ENCODE measurements around the gene WNT3. TPM values are rescaled to one million over a fixed set of nuclear protein-coding genes. Genes with fewer than 3 reads are reported as not detected.

Gene WNT3
- total RNA-seq, 2 donors from 2014 or later, result 0.13 TPM; not detected in 1

- H3K36me3 Mint-ChIP-seq (ENCODE audit: low read depth), result no peaks in the 10 kb centered on the region
- H3K9me3 Mint-ChIP-seq, result no peaks in the 10 kb centered on the region
- no peak for ATAC-seq (replicated peaks)
- no peaks in the 10 kb centered on the region for H3K4me1 Mint-ChIP-seq
- H3K4me3 Mint-ChIP-seq, result no peak overlapping the region
- H3K27ac Mint-ChIP-seq, result no peak overlapping the region
- peaks cover 21% of the 10 kb centered on the region for H3K27me3 Mint-ChIP-seq
These were observed 7.6 kb upstream of the WNT3 start for GRCh38 chr17:46826116-46826515.

- H3K4me3 Mint-ChIP-seq, result no peak overlapping the region
- no peaks in the 10 kb centered on the region for H3K4me1 Mint-ChIP-seq
- H3K9me3 Mint-ChIP-seq, result no peaks in the 10 kb centered on the region
- H3K27me3 Mint-ChIP-seq, result peaks cover 33% of the 10 kb centered on the region
- ATAC-seq (replicated peaks), result no peak
- H3K27ac Mint-ChIP-seq, result no peak overlapping the region
- H3K36me3 Mint-ChIP-seq (ENCODE audit: low read depth), result no peaks in the 10 kb centered on the region
These were observed 5.2 kb upstream of the WNT3 start for GRCh38 chr17:46823657-46824056.

GRCh38 chr17:46822388-46822921 lies 4.0 kb upstream of the WNT3 start:
- Mint-ChIP-seq H3K4me3 (no peak overlapping the region), H3K4me1 (peaks cover 5% of the 10 kb centered on the region), H3K27me3 (peaks cover 44% of the 10 kb centered on the region), H3K9me3 (no peaks in the 10 kb centered on the region), H3K27ac (no peak overlapping the region), H3K36me3 (ENCODE audit: low read depth) (no peaks in the 10 kb centered on the region)
- ATAC-seq (replicated peaks), result no peak

GRCh38 chr17:46821482-46822387 lies 3.2 kb upstream of the WNT3 start:
- Mint-ChIP-seq H3K4me1 (peaks cover 5% of the 10 kb centered on the region), H3K27ac (no peak overlapping the region), H3K4me3 (no peak overlapping the region), H3K27me3 (peaks cover 51% of the 10 kb centered on the region), H3K36me3 (ENCODE audit: low read depth) (no peaks in the 10 kb centered on the region), H3K9me3 (no peaks in the 10 kb centered on the region)
- no peak for ATAC-seq (replicated peaks)

GRCh38 chr17:46820592-46821450 lies 2.3 kb upstream of the WNT3 start:
- no peak overlapping the region for H3K27ac Mint-ChIP-seq
- ATAC-seq (replicated peaks), result no peak
- H3K4me3 Mint-ChIP-seq, result no peak overlapping the region
- peaks cover 5% of the 10 kb centered on the region for H3K4me1 Mint-ChIP-seq
- H3K36me3 Mint-ChIP-seq (ENCODE audit: low read depth), result no peaks in the 10 kb centered on the region
- no peaks in the 10 kb centered on the region for H3K9me3 Mint-ChIP-seq
- peaks cover 61% of the 10 kb centered on the region for H3K27me3 Mint-ChIP-seq

- peaks cover 59% of the 10 kb centered on the region for H3K27me3 Mint-ChIP-seq
- peaks cover 5% of the 10 kb centered on the region for H3K4me1 Mint-ChIP-seq
- H3K36me3 Mint-ChIP-seq (ENCODE audit: low read depth), result no peaks in the 10 kb centered on the region
- H3K4me3 Mint-ChIP-seq, result no peak overlapping the region
- H3K27ac Mint-ChIP-seq, result no peak overlapping the region
- no peaks in the 10 kb centered on the region for H3K9me3 Mint-ChIP-seq
- no peak for ATAC-seq (replicated peaks)
These were observed 1.4 kb upstream of the WNT3 start for GRCh38 chr17:46819906-46820351.

GRCh38 chr17:46818929-46819859 lies 702 bp upstream of the WNT3 start:
- H3K9me3 Mint-ChIP-seq, result no peaks in the 10 kb centered on the region
- H3K27me3 Mint-ChIP-seq, result peaks cover 57% of the 10 kb centered on the region
- peaks cover 5% of the 10 kb centered on the region for H3K4me1 Mint-ChIP-seq
- H3K4me3 Mint-ChIP-seq, result peak overlapping the region; percentile 58
- peak; percentile 31 for ATAC-seq (replicated peaks)
- no peak overlapping the region for H3K27ac Mint-ChIP-seq
- no peaks in the 10 kb centered on the region for H3K36me3 Mint-ChIP-seq (ENCODE audit: low read depth)

GRCh38 chr17:46817901-46818209 lies 637 bp downstream of the WNT3 start:
- Mint-ChIP-seq H3K27ac (no peak overlapping the region), H3K4me1 (peaks cover 5% of the 10 kb centered on the region)
- ATAC-seq (replicated peaks), result no peak

GRCh38 chr17:46817151-46817900 lies 1.2 kb downstream of the WNT3 start:
- no peak for ATAC-seq (replicated peaks)
- peak overlapping the region; percentile 58 for H3K4me3 Mint-ChIP-seq
- no peaks in the 10 kb centered on the region for H3K36me3 Mint-ChIP-seq (ENCODE audit: low read depth)
- H3K4me1 Mint-ChIP-seq, result peaks cover 5% of the 10 kb centered on the region
- H3K27me3 Mint-ChIP-seq, result peaks cover 73% of the 10 kb centered on the region
- no peak overlapping the region for H3K27ac Mint-ChIP-seq
- H3K9me3 Mint-ChIP-seq, result no peaks in the 10 kb centered on the region

More at GRCh38 chr17:46817901-46818209, 637 bp downstream of the WNT3 start:
- peaks cover 68% of the 10 kb centered on the region for H3K27me3 Mint-ChIP-seq
- H3K4me3 Mint-ChIP-seq, result peak overlapping the region; percentile 58
- no peaks in the 10 kb centered on the region for H3K36me3 Mint-ChIP-seq (ENCODE audit: low read depth)
- H3K9me3 Mint-ChIP-seq, result no peaks in the 10 kb centered on the region

GRCh38 chr17:46815474-46816353 lies 2.8 kb downstream of the WNT3 start:
- Mint-ChIP-seq H3K36me3 (ENCODE audit: low read depth) (no peaks in the 10 kb centered on the region), H3K4me3 (no peak overlapping the region), H3K9me3 (no peaks in the 10 kb centered on the region), H3K4me1 (peaks cover 5% of the 10 kb centered on the region), H3K27me3 (peaks cover 66% of the 10 kb centered on the region), H3K27ac (no peak overlapping the region)
- ATAC-seq (replicated peaks), result no peak

GRCh38 chr17:46814446-46814845 lies 4.0 kb downstream of the WNT3 start:
- ATAC-seq (replicated peaks), result no peak
- no peaks in the 10 kb centered on the region for H3K36me3 Mint-ChIP-seq (ENCODE audit: low read depth)
- peaks cover 60% of the 10 kb centered on the region for H3K27me3 Mint-ChIP-seq
- H3K27ac Mint-ChIP-seq, result no peak overlapping the region
- peaks cover 5% of the 10 kb centered on the region for H3K4me1 Mint-ChIP-seq
- no peaks in the 10 kb centered on the region for H3K9me3 Mint-ChIP-seq
- no peak overlapping the region for H3K4me3 Mint-ChIP-seq

- Mint-ChIP-seq H3K36me3 (ENCODE audit: low read depth) (no peaks in the 10 kb centered on the region), H3K27ac (no peak overlapping the region), H3K4me3 (no peak overlapping the region), H3K27me3 (peaks cover 56% of the 10 kb centered on the region), H3K9me3 (no peaks in the 10 kb centered on the region), H3K4me1 (peaks cover 5% of the 10 kb centered on the region)
- ATAC-seq (replicated peaks), result no peak
These were observed 4.6 kb downstream of the WNT3 start for GRCh38 chr17:46813920-46814319.

All from activated T-helper 17 cell treated with anti-CD3 and anti-CD28 coated beads, Interleukin-2, amount 50 U/mL, for 72 hours (primary cell).